NCI-H345 (cell line): ENCODE measurements around the gene TSEN54.

Experiments
- DNase-seq: peaks from one replicate; lab custom pipeline; 2025; lab: John Stamatoyannopoulos, UW

TSEN54 gene

GRCh38 chr17:75544250-75544649 is 27.9 kb downstream of the TSEN54 start:
- DNase-seq = no peak

GRCh38 chr17:75546181-75546580 is 29.9 kb downstream of the TSEN54 start:
- DNase-seq = no peak

GRCh38 chr17:75547091-75547490 is 30.8 kb downstream of the TSEN54 start:
- no peak for DNase-seq

- DNase-seq = no peak
Observed at GRCh38 chr17:75548813-75549212, 32.5 kb downstream of the TSEN54 start.

- peak; percentile 92 for DNase-seq
Observed at GRCh38 chr17:75549246-75550138, 33.2 kb downstream of the TSEN54 start.

- DNase-seq = no peak
Observed at GRCh38 chr17:75550139-75550465, 33.8 kb downstream of the TSEN54 start.

GRCh38 chr17:75551266-75551665 is 34.9 kb downstream of the TSEN54 start:
- DNase-seq = no peak

GRCh38 chr17:75552425-75553294 is 36.3 kb downstream of the TSEN54 start:
- no peak for DNase-seq

GRCh38 chr17:75553295-75554110 is 37.2 kb downstream of the TSEN54 start:
- DNase-seq = no peak

GRCh38 chr17:75555679-75556153 is 39.4 kb downstream of the TSEN54 start:
- no peak for DNase-seq

- no peak for DNase-seq
Observed at GRCh38 chr17:75557075-75557851, 40.9 kb downstream of the TSEN54 start.

GRCh38 chr17:75557852-75558665 is 41.7 kb downstream of the TSEN54 start:
- DNase-seq = no peak

- no peak for DNase-seq
Observed at GRCh38 chr17:75558666-75559530, 42.6 kb downstream of the TSEN54 start.

- DNase-seq = no peak
Observed at GRCh38 chr17:75559958-75560533, 43.7 kb downstream of the TSEN54 start.

GRCh38 chr17:75561927-75562603 is 45.7 kb downstream of the TSEN54 start:
- DNase-seq = no peak

- no peak for DNase-seq
Observed at GRCh38 chr17:75563063-75563758, 46.9 kb downstream of the TSEN54 start.

GRCh38 chr17:75564195-75564594 is 47.9 kb downstream of the TSEN54 start:
- no peak for DNase-seq

GRCh38 chr17:75565066-75565465 is 48.7 kb downstream of the TSEN54 start:
- no peak for DNase-seq
